Suprapubic skin (tissue), 4 donors: Measurements from ENCODE around the gene LATS2.

ENCODE experiments used
- EP300 ChIP-seq: sonication (generic); formaldehyde crosslinking; IDR thresholded peaks from one replicate; pipeline ENCODE4 v1.6.1; 2017; ENCODE audit warnings: antibody characterized with exemption
- POLR2A ChIP-seq, 2 donors: fragments of 450-650 bp; IDR thresholded peaks; one replicate each; pipeline ENCODE4 v1.6.1; 2017; ENCODE audit warnings: antibody characterized with exemption in 2 of 2, mild to moderate bottlenecking in 2 of 2, moderate library complexity in 2 of 2
- POLR2AphosphoS5 ChIP-seq, 3 donors: sonication (generic); formaldehyde crosslinking; IDR thresholded peaks; one replicate each; pipeline ENCODE4 v1.6.1; 2017; ENCODE audit warnings: antibody characterized with exemption in 3 of 3
- TF ChIP-seq, protein P1 (sequence below), 2 donors: fragments of 200-600 bp in 1 of 2; fragments of 450-650 bp in 1 of 2; sonication (generic) in 1 of 2; IDR thresholded peaks; one replicate each; pipeline ENCODE4 v1.5.1; 2016 to 2019; ENCODE audit warnings: antibody characterized with exemption in 2 of 2, mild to moderate bottlenecking in 1 of 2, moderate library complexity in 1 of 2

GRCh38 chr13:21048901-21049698, 12.3 kb downstream of the LATS2 start:
- TF ChIP-seq, protein P1, sequence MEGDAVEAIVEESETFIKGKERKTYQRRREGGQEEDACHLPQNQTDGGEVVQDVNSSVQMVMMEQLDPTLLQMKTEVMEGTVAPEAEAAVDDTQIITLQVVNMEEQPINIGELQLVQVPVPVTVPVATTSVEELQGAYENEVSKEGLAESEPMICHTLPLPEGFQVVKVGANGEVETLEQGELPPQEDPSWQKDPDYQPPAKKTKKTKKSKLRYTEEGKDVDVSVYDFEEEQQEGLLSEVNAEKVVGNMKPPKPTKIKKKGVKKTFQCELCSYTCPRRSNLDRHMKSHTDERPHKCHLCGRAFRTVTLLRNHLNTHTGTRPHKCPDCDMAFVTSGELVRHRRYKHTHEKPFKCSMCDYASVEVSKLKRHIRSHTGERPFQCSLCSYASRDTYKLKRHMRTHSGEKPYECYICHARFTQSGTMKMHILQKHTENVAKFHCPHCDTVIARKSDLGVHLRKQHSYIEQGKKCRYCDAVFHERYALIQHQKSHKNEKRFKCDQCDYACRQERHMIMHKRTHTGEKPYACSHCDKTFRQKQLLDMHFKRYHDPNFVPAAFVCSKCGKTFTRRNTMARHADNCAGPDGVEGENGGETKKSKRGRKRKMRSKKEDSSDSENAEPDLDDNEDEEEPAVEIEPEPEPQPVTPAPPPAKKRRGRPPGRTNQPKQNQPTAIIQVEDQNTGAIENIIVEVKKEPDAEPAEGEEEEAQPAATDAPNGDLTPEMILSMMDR (IDR thresholded peaks at IDR 0.05): no peak
- TF ChIP-seq POLR2A (IDR thresholded peaks at IDR 0.05) (no peak), EP300 (no peak), POLR2AphosphoS5 (IDR thresholded peaks at IDR 0.05) (no peak)
